K562 (cell line): Measurements from ENCODE around the gene CLTB. TPM values are rescaled to one million over a fixed set of nuclear protein-coding genes. Genes with fewer than 3 reads are reported as not detected.

Experiments used
- ATAC-seq: fragments of 200-7000 bp; cut with Tn5 transposase; 3 replicates; pipeline ENCODE4 v1.9.1; 2020; ENCODE audit warnings: moderate library complexity
- BruUV-seq: library from RNA; stranded (reverse); fragments of 400-500 nt; replicated peaks from 2 replicates; lab custom pipeline; 2021; lab: Mats Ljungman, UMichigan
- CTCF ChIA-PET: fragments of 300-600 bp; formaldehyde crosslinking; extraction: SDS; loops from one replicate; lab custom pipeline; 2021; ENCODE audit warnings: low intra/inter-chr PET ratio; lab: Yijun Ruan, JAX
- POLR2A ChIA-PET: fragments of 300-600, 350-650 bp; sonication (Branson Sonifier 250); formaldehyde crosslinking; extraction: SDS; loops from one replicate; lab custom pipeline; 2021; ENCODE audit warnings: antibody characterized with exemption, inconsistent platforms; lab: Yijun Ruan, JAX
- DNase-seq, 4 experiments: peaks; one replicate each; pipeline versions ENCODE4 v3.0.0 to v3.0.0-alpha.2; 2011 to 2018; ENCODE audit warnings: low spot score in 3 of 4, mixed read lengths in 3 of 4; ENCODE audit errors: extremely low read depth in 1 of 4
- FAIRE-seq: peaks from 2 replicates; lab custom pipeline; 2011; peaks lifted over from hg19 to GRCh38; lab: Jason Lieb, UNC
- H2AFZ ChIP-seq: 2 replicates; pipeline ENCODE4 v1.6.0; 2011; ENCODE audit warnings: low read depth, low read length, control low read depth, inconsistent platforms
- H3K27ac ChIP-seq: fragments of 200-600 bp; 3 replicates; pipeline ENCODE4 v1.8.0; 2011; ENCODE audit warnings: low read depth, mild to moderate bottlenecking, control low read depth, inconsistent platforms, low read length, moderate library complexity, mixed read lengths; ENCODE audit errors: extremely low read depth
- H3K27me3 ChIP-seq, 2 experiments: fragments of 300-600 bp in 1 of 2; 2 replicates in 1 of 2; 3 replicates in 1 of 2; pipeline versions ENCODE4 v1.6.0 to v1.8.0; 2011; ENCODE audit warnings: inconsistent platforms in 2 of 2, low read length in 2 of 2, mild to moderate bottlenecking in 1 of 2, mixed read lengths in 1 of 2, moderate library complexity in 1 of 2; ENCODE audit not compliant: control insufficient read depth in 2 of 2, insufficient read depth in 2 of 2
- H3K36me3 ChIP-seq: fragments of 300-600 bp; 3 replicates; pipeline ENCODE4 v1.8.0; 2011; ENCODE audit warnings: mild to moderate bottlenecking, low read length, inconsistent platforms; ENCODE audit not compliant: control insufficient read depth, insufficient read depth
- H3K4me1 ChIP-seq, 2 experiments: fragments of 200-600 bp in 1 of 2; replicated peaks in 1 of 2; 2 replicates in 1 of 2; 3 replicates in 1 of 2; pipeline versions ENCODE4 v1.5.1 to v1.8.0; 2011; ENCODE audit warnings: inconsistent platforms in 2 of 2, low read length in 2 of 2, mild to moderate bottlenecking in 1 of 2, mixed read lengths in 1 of 2, moderate library complexity in 1 of 2; ENCODE audit not compliant: control insufficient read depth in 2 of 2, insufficient read depth in 2 of 2
- H3K4me2 ChIP-seq: 2 replicates; pipeline ENCODE4 v1.6.1; 2011; ENCODE audit warnings: low read length, control low read depth, inconsistent platforms, mixed read lengths; ENCODE audit not compliant: insufficient read depth
- H3K4me3 ChIP-seq: fragments of 200-600 bp; sonication (generic), shearing (Covaris generic); 2 replicates; pipeline ENCODE4 v1.5.1; 2016; ENCODE audit warnings: control low read depth, inconsistent platforms
- H3K79me2 ChIP-seq: fragments of 200-600 bp; 3 replicates; pipeline ENCODE4 v1.8.0; 2011; ENCODE audit warnings: low read length, inconsistent platforms; ENCODE audit not compliant: control insufficient read depth, insufficient read depth
- H3K9ac ChIP-seq, 2 experiments: 2 replicates each; pipeline versions ENCODE4 v1.6.0 to v1.6.1; 2011; ENCODE audit warnings: low read depth in 2 of 2, low read length in 2 of 2, control low read depth in 1 of 2, inconsistent platforms in 1 of 2, mild to moderate bottlenecking in 1 of 2, mixed read lengths in 1 of 2; ENCODE audit not compliant: insufficient read depth in 1 of 2
- H3K9me1 ChIP-seq: one replicate; pipeline ENCODE4 v1.6.0; 2011; ENCODE audit warnings: inconsistent platforms, mild to moderate bottlenecking, low read length, moderate library complexity; ENCODE audit not compliant: control insufficient read depth, insufficient read depth
- H3K9me3 ChIP-seq: replicated peaks from 2 replicates; pipeline ENCODE4 v1.5.1; 2011; ENCODE audit warnings: low read depth, low read length, inconsistent platforms; ENCODE audit not compliant: control insufficient read depth, insufficient read depth
- H4K20me1 ChIP-seq: replicated peaks from 2 replicates; pipeline ENCODE4 v1.6.1; 2011; ENCODE audit warnings: low read length, inconsistent platforms, mixed read lengths; ENCODE audit not compliant: control insufficient read depth, insufficient read depth
- BACH1 ChIP-seq: fragments of 200-800 bp; sonication (Bioruptor generic); IDR thresholded peaks from 2 replicates; pipeline ENCODE4 v1.6.1; 2016; ENCODE audit warnings: missing genetic modification characterization, missing compliant biosample characterization
- ETS2 ChIP-seq: IDR thresholded peaks from 2 replicates; pipeline ENCODE4 v1.6.1; 2016; ENCODE audit warnings: borderline replicate concordance, missing genetic modification characterization, mild to moderate bottlenecking, moderate library complexity, missing compliant biosample characterization; ENCODE audit not compliant: poor library complexity, severe bottlenecking
- EWSR1 ChIP-seq: fragments of 450-650 bp; IDR thresholded peaks from 2 replicates; pipeline ENCODE4 v1.6.1; 2018; ENCODE audit warnings: borderline replicate concordance, mild to moderate bottlenecking, low read depth, moderate library complexity; ENCODE audit not compliant: partially characterized antibody
- ID3 ChIP-seq, 2 experiments: fragments of 250-450 bp in 1 of 2; fragments of 450-650 bp in 1 of 2; sonication (Bioruptor Pico) in 1 of 2; IDR thresholded peaks; 2 replicates each; pipeline versions ENCODE4 v1.6.1 to v1.8.0; 2016 to 2021; ENCODE audit warnings: mild to moderate bottlenecking in 2 of 2, moderate library complexity in 2 of 2, missing compliant biosample characterization in 1 of 2, missing genetic modification characterization in 1 of 2
- MAFF ChIP-seq: IDR thresholded peaks from 2 replicates; pipeline ENCODE4 v1.6.1; 2012; ENCODE audit warnings: low read length, improper control_type of control experiment
- SETDB1 ChIP-seq: IDR thresholded peaks from one replicate; pipeline ENCODE4 v1.6.1; 2012; ENCODE audit warnings: low read length, control low read depth, inconsistent platforms
- SMARCA5 ChIP-seq: fragments of 450-650 bp; IDR thresholded peaks from 2 replicates; pipeline ENCODE4 v1.6.1; 2016
- YY1 ChIP-seq, 3 experiments: IDR thresholded peaks; 2 replicates each; pipeline ENCODE4 v1.6.1; 2011; ENCODE audit warnings: low read length in 2 of 3, mild to moderate bottlenecking in 2 of 3, moderate library complexity in 2 of 3, borderline replicate concordance in 1 of 3, control low read depth in 1 of 3, low read depth in 1 of 3; ENCODE audit not compliant: insufficient read depth in 3 of 3, insufficient replicate concordance in 2 of 3, control insufficient read depth in 1 of 3, insufficient read length in 1 of 3; ENCODE audit errors: extremely low read depth in 1 of 3
- WGBS: fragments of 100-300 bp; shearing (Covaris generic); methylation state at CpG from one replicate; pipeline ENCODE4 v1.1.6; 2016; ENCODE audit warnings: low coverage, mixed read lengths; ENCODE audit not compliant: insufficient coverage; ENCODE audit errors: missing lambda C conversion rate; 5-methylcytosine and 5-hydroxymethylcytosine counted together
- in situ Hi-C: fragments of 300-500 bp; cut with MboI; formaldehyde crosslinking; loops from 4 replicates; pipeline ENCODE4 v1.15.0; 2018; ENCODE audit warnings: inconsistent platforms, mixed read lengths
- intact Hi-C: fragments of 100-400 bp; cut with micrococcal nuclease; formaldehyde crosslinking; loops from 2 replicates; pipeline ENCODE4 v1.14.2; 2022
- polyA plus RNA-seq, 8 experiments: library from polyadenylated mRNA; depleted of rRNA in 4 of 8; stranded (reverse) in 5 of 8; unstranded in 3 of 8; fragments of >200 nt; fragmentation: Nextera tagmentation in 2 of 8; fragmentation: Illumina TruSeq in 1 of 8; extraction: Ambion mirVana in 2 of 8; extraction: Trizol in 1 of 8; gene quantifications; 2 replicates each; pipeline versions ENCODE4 v1.2.1 to v1.2.3, GENCODE V29; 2011 to 2014; ENCODE audit warnings: inconsistent platforms in 1 of 8, missing spikeins in 1 of 8
- total RNA-seq, 7 experiments: library from RNA; depleted of rRNA in 6 of 7; stranded (reverse); fragments of >200 nt in 6 of 7; fragmentation: Illumina TruSeq in 2 of 7; extraction: Trizol in 2 of 7; gene quantifications; 2 replicates each; pipeline versions ENCODE4 v1.2.1 to v1.2.3, GENCODE V29; 2011 to 2021; ENCODE audit warnings: low replicate concordance in 1 of 7

CLTB gene
- total and polyA plus RNA-seq, 9 of the 15 experiments (the other 6 are each of a cell fraction or from before 2014, with no cell fraction given): 1.8 to 117 (median 39.0) TPM

- TF ChIP-seq ID3 (CRISPR knock-in tag; IDR thresholded peaks at IDR 0.05): no peak
- no peak for TF ChIP-seq ID3 (tag; IDR thresholded peaks at IDR 0.05)
- TF ChIP-seq BACH1: no peak
- TF ChIP-seq SETDB1: no peak
- no peak for TF ChIP-seq ETS2 (tag)
- no peak for TF ChIP-seq SMARCA5
- TF ChIP-seq YY1 (IDR thresholded peaks at IDR 0.05; ENCODE audit: borderline replicate concordance in 1 of 3, control insufficient read depth in 1 of 3, extremely low read depth in 1 of 3, insufficient read depth in 3 of 3, insufficient read length in 1 of 3, insufficient replicate concordance in 2 of 3, low read depth in 1 of 3, low read length in 2 of 3): no peak
- no peak for TF ChIP-seq EWSR1
- TF ChIP-seq MAFF: no peak
- ATAC-seq (no peak), DNase-seq (no peak), FAIRE-seq (no peak)
- H2AFZ ChIP-seq: no peak overlapping the region
- intact Hi-C loops (no loop called here), in situ Hi-C loops (no loop called here)
- H3K27ac ChIP-seq: no peak overlapping the region
- H3K4me1 ChIP-seq: peaks cover 6 to 19% of the 10 kb centered on the region in 2 experiments; a peak in 4 of 5 replicates
- peak overlapping the region; percentile 99 for H3K4me2 ChIP-seq
- H3K79me2 ChIP-seq: peaks cover 58% of the 10 kb centered on the region
- ChIA-PET CTCF (no interaction called here), POLR2A (interaction anchor here (1.1 to 2.2 kb wide), 2 partner anchors 9 to 10 kb away, joined by 3 to 12 read pairs; no protein-coding TSS in a partner anchor)
- H3K9ac ChIP-seq: peak overlapping the region; percentile 65 to 96; a peak in 3 of 4 replicates
- H3K9me1 ChIP-seq: no peaks in the 10 kb centered on the region
- H3K9me3 ChIP-seq: no peaks in the 10 kb centered on the region
- no peaks in the 10 kb centered on the region; the same call in 1 of the 2 replicates for H4K20me1 ChIP-seq
- peaks cover 81% of the 10 kb centered on the region for H3K36me3 ChIP-seq
- 0% methylated on average over 1 of the region's 1 CpG for WGBS
- peak overlapping the region; percentile 69 for H3K4me3 ChIP-seq
- no TSS peak for BruUV-seq
- H3K27me3 ChIP-seq: no peaks in the 10 kb centered on the region
Observed at GRCh38 chr5:176386491-176386890, 29.8 kb downstream of the CLTB start.
